SK-N-SH treated with all-trans-retinoic acid at 6 μM for 48 hours (cell line): ENCODE results near the gene DNAJC6.

Experiments
- ATAC-seq: fragments of 200-7000 bp; cut with Tn5 transposase; 3 replicates; pipeline ENCODE4 v1.9.1; 2020; ENCODE audit warnings: mild to moderate bottlenecking, moderate library complexity
- BACH2 ChIP-seq: fragments of 250-450 bp; sonication (Bioruptor Pico); IDR thresholded peaks from 2 replicates; pipeline ENCODE4 v1.9.0; 2021; ENCODE audit warnings: mild to moderate bottlenecking, borderline replicate concordance
- CREB5 ChIP-seq: fragments of 250-450 bp; sonication (Bioruptor Pico); IDR thresholded peaks from 2 replicates; pipeline ENCODE4 v1.5.1; 2020; ENCODE audit warnings: low read depth, mild to moderate bottlenecking, moderate library complexity
- CSRNP3 ChIP-seq: fragments of 250-450 bp; sonication (Bioruptor Pico); IDR thresholded peaks from 2 replicates; pipeline ENCODE4 v1.5.1; 2021; ENCODE audit warnings: mild to moderate bottlenecking, moderate library complexity
- ESRRG ChIP-seq: fragments of 250-450 bp; sonication (Bioruptor Pico); IDR thresholded peaks from 2 replicates; pipeline ENCODE4 v1.6.1; 2021; ENCODE audit warnings: mild to moderate bottlenecking
- GLIS3 ChIP-seq: fragments of 250-450 bp; sonication (Bioruptor Pico); IDR thresholded peaks from 2 replicates; pipeline ENCODE4 v1.5.0; 2020; ENCODE audit warnings: mild to moderate bottlenecking, moderate library complexity
- ISL1 ChIP-seq: fragments of 250-450 bp; sonication (Bioruptor Pico); IDR thresholded peaks from 2 replicates; pipeline ENCODE4 v2.1.2; 2022; ENCODE audit warnings: mild to moderate bottlenecking, moderate library complexity
- PATZ1 ChIP-seq: fragments of 250-450 bp; sonication (Bioruptor Pico); IDR thresholded peaks from 2 replicates; pipeline ENCODE4 v1.8.0; 2020; ENCODE audit warnings: mild to moderate bottlenecking, moderate library complexity, borderline replicate concordance
- POU6F1 ChIP-seq: fragments of 250-450 bp; sonication (Bioruptor Pico); IDR thresholded peaks from 2 replicates; pipeline ENCODE4 v1.8.0; 2021; ENCODE audit warnings: low read depth, mild to moderate bottlenecking, moderate library complexity, borderline replicate concordance
- PPARA ChIP-seq: fragments of 250-450 bp; sonication (Bioruptor Pico); IDR thresholded peaks from 2 replicates; pipeline ENCODE4 v1.5.0; 2020; ENCODE audit warnings: mild to moderate bottlenecking, borderline replicate concordance
- SNAI2 ChIP-seq: fragments of 250-450 bp; sonication (Bioruptor Pico); IDR thresholded peaks from 2 replicates; pipeline ENCODE4 v1.5.0; 2020; ENCODE audit warnings: mild to moderate bottlenecking, moderate library complexity
- TCF4 ChIP-seq: fragments of 250-450 bp; sonication (Bioruptor Pico); IDR thresholded peaks from 2 replicates; pipeline ENCODE4 v1.8.0; 2021; ENCODE audit warnings: mild to moderate bottlenecking, moderate library complexity, borderline replicate concordance
- TSHZ2 ChIP-seq: fragments of 250-450 bp; sonication (Bioruptor Pico); IDR thresholded peaks from 2 replicates; pipeline ENCODE4 v1.5.0; 2020; ENCODE audit warnings: mild to moderate bottlenecking, moderate library complexity
- ZC3H10 ChIP-seq: fragments of 250-450 bp; sonication (Bioruptor Pico); IDR thresholded peaks from 2 replicates; pipeline ENCODE4 v1.5.1; 2021; ENCODE audit warnings: mild to moderate bottlenecking, moderate library complexity
- ZFP3 ChIP-seq: fragments of 250-450 bp; sonication (Bioruptor Pico); IDR thresholded peaks from 2 replicates; pipeline ENCODE4 v1.5.0; 2020; ENCODE audit warnings: mild to moderate bottlenecking, moderate library complexity
- ZFP30 ChIP-seq: fragments of 450-650 bp; formaldehyde crosslinking; IDR thresholded peaks from 2 replicates; pipeline ENCODE4 v1.5.0; 2022; ENCODE audit warnings: mild to moderate bottlenecking, moderate library complexity
- ZNF565 ChIP-seq: fragments of 450-650 bp; formaldehyde crosslinking; conservative IDR thresholded peaks from 2 replicates; pipeline ENCODE4 v1.5.0; 2020; ENCODE audit warnings: low read depth, mild to moderate bottlenecking, moderate library complexity
- ZNF70 ChIP-seq: fragments of 450-650 bp; formaldehyde crosslinking; IDR thresholded peaks from 2 replicates; pipeline ENCODE4 v1.5.0; 2020; ENCODE audit warnings: mild to moderate bottlenecking, moderate library complexity

DNAJC6 gene

GRCh38 chr1:65409816-65410326 is 100.5 kb downstream of the DNAJC6 start:
- no peak for ATAC-seq
- TF ChIP-seq CSRNP3 (no peak), ZNF70 (no peak), ZC3H10 (CRISPR knock-in tag) (no peak), CREB5 (CRISPR knock-in tag) (no peak), PPARA (CRISPR knock-in tag) (no peak)

GRCh38 chr1:65412256-65412983 is 103.1 kb downstream of the DNAJC6 start:
- no peak for ATAC-seq
- TF ChIP-seq POU6F1 (CRISPR knock-in tag) (no peak), CREB5 (CRISPR knock-in tag) (no peak), ZFP30 (CRISPR knock-in tag) (no peak)

- no peak for ATAC-seq
- TF ChIP-seq ESRRG: no peak
- TF ChIP-seq CREB5 (CRISPR knock-in tag): no peak
- no peak for TF ChIP-seq SNAI2 (CRISPR knock-in tag)
- TF ChIP-seq GLIS3 (CRISPR knock-in tag): no peak
- no peak for TF ChIP-seq ZFP3 (CRISPR knock-in tag)
- no peak for TF ChIP-seq TSHZ2
- no peak for TF ChIP-seq ISL1 (CRISPR knock-in tag)
- TF ChIP-seq CSRNP3: no peak
- no peak for TF ChIP-seq ZNF565
- TF ChIP-seq PATZ1 (CRISPR knock-in tag): no peak
- TF ChIP-seq BACH2 (CRISPR knock-in tag): no peak
- no peak for TF ChIP-seq TCF4 (CRISPR knock-in tag)
These were observed 103.6 kb downstream of the DNAJC6 start for GRCh38 chr1:65412984-65413375.
